Rectal smooth muscle tissue (tissue), 1 donor: ENCODE data around the gene AQP7.
"Not testable (repeated sequence)": the region's sequence is repeated elsewhere in the genome, so short reads cannot be mapped to it uniquely, and the experiment has no call there.

Experiments used
- H3K27ac ChIP-seq: one replicate; pipeline ENCODE4 v1.7.0; 2013; ENCODE audit warnings: low read depth, low read length, inconsistent platforms
- H3K27me3 ChIP-seq: one replicate; pipeline ENCODE4 v1.7.0; 2013; ENCODE audit warnings: low read length; ENCODE audit not compliant: control insufficient read depth, insufficient read depth
- H3K36me3 ChIP-seq: one replicate; pipeline ENCODE4 v1.7.0; 2013; ENCODE audit warnings: low read length; ENCODE audit not compliant: control insufficient read depth, insufficient read depth
- H3K4me1 ChIP-seq: one replicate; pipeline ENCODE4 v1.7.0; 2013; ENCODE audit warnings: low read length; ENCODE audit not compliant: control insufficient read depth, insufficient read depth
- H3K4me3 ChIP-seq: one replicate; pipeline ENCODE4 v1.7.0; 2013; ENCODE audit warnings: low read length
- H3K9ac ChIP-seq: one replicate; pipeline ENCODE4 v1.7.0; 2013; ENCODE audit warnings: low read length

Gene AQP7

GRCh38 chr9:33403941-33404787 lies 1.8 kb upstream of the AQP7 start:
- H3K27ac ChIP-seq = no peak overlapping the region
- H3K4me3 ChIP-seq = no peak overlapping the region
- no peak overlapping the region for H3K9ac ChIP-seq
- H3K27me3 ChIP-seq = no peaks in the 10 kb centered on the region
- no peaks in the 10 kb centered on the region for H3K36me3 ChIP-seq
- no peaks in the 10 kb centered on the region for H3K4me1 ChIP-seq

- H3K4me3 ChIP-seq, H3K27me3 ChIP-seq, H3K9ac ChIP-seq, H3K4me1 ChIP-seq, H3K36me3 ChIP-seq, H3K27ac ChIP-seq: not testable (repeated sequence)
Measured at GRCh38 chr9:33401809-33402208, 559 bp downstream of the AQP7 start.

- not testable (repeated sequence) for H3K27ac ChIP-seq, H3K36me3 ChIP-seq, H3K9ac ChIP-seq
Measured at GRCh38 chr9:33399047-33399446, 3.3 kb downstream of the AQP7 start.

DNA sequence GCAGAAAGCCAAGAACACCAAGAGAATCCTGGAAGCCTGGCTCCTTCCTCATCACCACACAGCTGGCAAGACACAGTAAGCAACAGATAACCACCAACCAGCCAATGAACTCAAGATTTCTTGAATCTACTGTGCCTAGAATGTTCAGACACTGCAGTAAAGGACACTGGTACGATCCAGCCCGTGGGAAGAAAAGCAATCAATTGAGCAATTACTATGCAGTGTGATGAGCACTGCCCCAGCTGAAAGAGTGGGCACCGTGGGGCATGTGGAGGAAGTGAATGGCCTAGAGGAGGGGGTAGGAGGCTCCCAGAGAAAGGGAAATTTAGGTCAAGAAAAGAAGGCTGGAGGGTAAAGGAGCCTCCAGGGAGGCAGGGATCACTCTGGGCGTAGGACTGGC lies 4.6 kb downstream of the AQP7 start:
- not testable (repeated sequence) for H3K36me3 ChIP-seq, H3K27me3 ChIP-seq, H3K4me1 ChIP-seq, H3K9ac ChIP-seq, H3K27ac ChIP-seq, H3K4me3 ChIP-seq

More at GRCh38 chr9:33399047-33399446, 3.3 kb downstream of the AQP7 start:
- H3K27me3 ChIP-seq, H3K4me1 ChIP-seq, H3K4me3 ChIP-seq: not testable (repeated sequence)

- H3K36me3 ChIP-seq, H3K4me1 ChIP-seq, H3K27me3 ChIP-seq, H3K4me3 ChIP-seq, H3K27ac ChIP-seq, H3K9ac ChIP-seq: not testable (repeated sequence)
Measured at GRCh38 chr9:33395159-33395879, 7.0 kb downstream of the AQP7 start.

GRCh38 chr9:33393986-33394385 lies 8.4 kb downstream of the AQP7 start:
- not testable (repeated sequence) for H3K27ac ChIP-seq, H3K4me3 ChIP-seq, H3K27me3 ChIP-seq, H3K4me1 ChIP-seq, H3K36me3 ChIP-seq, H3K9ac ChIP-seq

GRCh38 chr9:33393581-33393980 lies 8.8 kb downstream of the AQP7 start:
- Histone ChIP-seq H3K36me3 (no peaks in the 10 kb centered on the region), H3K27ac (no peak overlapping the region), H3K4me1 (peaks cover 2% of the 10 kb centered on the region), H3K27me3 (no peaks in the 10 kb centered on the region), H3K9ac (no peak overlapping the region), H3K4me3 (no peak overlapping the region)

DNA sequence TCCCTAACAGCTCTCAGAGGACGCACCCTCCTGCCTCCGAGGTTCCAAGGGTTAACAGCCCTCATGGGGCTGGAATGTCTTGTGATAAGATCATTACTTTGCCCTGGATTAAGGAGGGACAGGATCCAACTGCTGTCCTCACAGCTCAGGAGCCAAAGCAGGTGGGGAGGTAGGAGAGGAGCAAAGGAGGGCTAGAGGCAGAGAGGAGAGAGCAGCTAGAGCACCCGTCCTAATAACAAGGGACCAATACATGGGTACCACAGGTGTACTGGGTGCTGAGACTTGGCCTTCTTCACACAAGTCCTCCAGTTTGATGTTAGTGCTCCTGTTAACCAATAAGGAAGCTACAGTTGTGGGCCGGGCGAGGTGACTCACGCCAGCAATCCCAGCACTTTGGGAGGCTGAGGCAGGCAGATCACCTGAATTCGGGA lies 9.8 kb downstream of the AQP7 start:
- H3K4me3 ChIP-seq, H3K9ac ChIP-seq, H3K27ac ChIP-seq, H3K4me1 ChIP-seq, H3K36me3 ChIP-seq, H3K27me3 ChIP-seq: not testable (repeated sequence)

DNA sequence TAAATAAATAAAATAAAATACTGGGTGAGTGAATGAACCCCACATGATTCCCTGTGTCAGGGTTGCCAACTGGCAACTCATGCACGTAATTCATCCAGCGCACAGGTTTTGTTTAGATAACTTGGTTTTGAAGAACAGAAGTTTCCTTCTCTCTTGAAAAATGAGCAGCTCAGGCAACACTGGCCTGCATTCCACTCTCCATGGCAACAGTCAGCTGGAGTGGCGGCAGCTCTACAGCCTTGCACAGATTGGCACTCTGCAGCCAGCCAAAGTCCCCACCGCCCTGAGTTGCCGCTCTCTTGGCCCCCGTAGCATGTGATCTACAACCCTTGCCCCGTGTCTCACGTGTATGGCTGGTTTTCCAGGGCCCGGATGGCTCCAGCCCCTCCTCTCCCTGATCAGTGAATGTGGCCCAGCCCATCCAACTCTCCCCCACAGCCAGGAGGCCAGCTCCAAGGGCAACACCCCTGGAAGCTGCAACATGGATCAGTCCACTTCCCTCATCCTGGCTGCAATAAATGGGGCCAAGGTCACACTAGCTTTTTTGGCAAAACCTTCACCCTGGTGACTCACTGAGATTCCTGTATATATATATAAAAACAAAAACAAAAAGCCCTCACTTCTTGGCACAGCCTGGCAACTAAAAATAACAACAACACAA lies 11.1 kb downstream of the AQP7 start:
- not testable (repeated sequence) for H3K4me1 ChIP-seq, H3K4me3 ChIP-seq, H3K9ac ChIP-seq, H3K27me3 ChIP-seq, H3K36me3 ChIP-seq
- H3K27ac ChIP-seq = peak overlapping the region; percentile 68

DNA sequence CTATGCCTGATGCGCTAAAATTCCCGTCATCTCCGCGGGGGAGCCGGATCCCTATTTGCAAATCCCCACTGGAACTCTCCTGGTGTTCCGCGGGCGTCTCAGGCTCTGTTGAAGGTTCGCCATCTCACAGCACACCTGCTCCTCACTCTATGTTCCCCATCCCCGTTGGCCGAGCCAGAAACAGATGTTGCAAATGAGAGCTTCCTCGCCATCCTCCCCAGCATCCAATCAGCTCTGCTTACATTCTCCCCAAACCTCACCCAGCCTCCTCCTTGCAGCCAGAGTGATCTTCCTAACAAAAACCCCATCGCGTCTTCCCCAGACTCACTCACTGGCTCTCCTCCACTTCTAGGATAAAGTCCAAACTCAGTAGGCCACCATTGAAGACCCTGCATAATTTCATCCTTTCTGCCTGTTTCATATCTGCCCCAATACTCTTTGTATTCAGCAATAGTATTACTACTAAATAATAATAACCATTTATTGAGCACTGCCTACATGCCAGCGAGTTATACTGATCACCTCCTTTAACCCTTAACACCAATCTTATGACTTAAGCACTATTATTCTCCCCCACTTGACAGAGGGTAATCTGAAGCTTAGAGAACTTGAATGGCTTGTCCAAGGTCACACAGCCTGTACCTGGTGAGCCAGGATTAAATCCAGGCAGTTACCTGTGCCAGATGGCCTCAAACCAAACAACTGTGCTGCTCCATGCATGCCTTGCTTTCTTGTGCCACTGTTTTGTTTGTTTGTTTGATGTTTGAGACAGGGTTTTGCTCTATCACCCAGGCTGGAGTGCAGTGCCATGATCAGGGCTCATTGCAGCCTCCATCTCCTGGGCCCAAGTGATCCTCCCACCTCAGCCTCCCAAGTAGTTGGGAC lies 14.0 kb downstream of the AQP7 start:
- H3K4me1 ChIP-seq = peaks cover 2% of the 10 kb centered on the region
- H3K9ac ChIP-seq = no peak overlapping the region
- no peak overlapping the region for H3K27ac ChIP-seq
- no peaks in the 10 kb centered on the region for H3K36me3 ChIP-seq
- H3K4me3 ChIP-seq = no peak overlapping the region
- H3K27me3 ChIP-seq = no peaks in the 10 kb centered on the region

- not testable (repeated sequence) for H3K4me3 ChIP-seq, H3K27ac ChIP-seq, H3K36me3 ChIP-seq, H3K9ac ChIP-seq, H3K27me3 ChIP-seq, H3K4me1 ChIP-seq
Measured at GRCh38 chr9:33386998-33387397, 15.4 kb downstream of the AQP7 start.

DNA sequence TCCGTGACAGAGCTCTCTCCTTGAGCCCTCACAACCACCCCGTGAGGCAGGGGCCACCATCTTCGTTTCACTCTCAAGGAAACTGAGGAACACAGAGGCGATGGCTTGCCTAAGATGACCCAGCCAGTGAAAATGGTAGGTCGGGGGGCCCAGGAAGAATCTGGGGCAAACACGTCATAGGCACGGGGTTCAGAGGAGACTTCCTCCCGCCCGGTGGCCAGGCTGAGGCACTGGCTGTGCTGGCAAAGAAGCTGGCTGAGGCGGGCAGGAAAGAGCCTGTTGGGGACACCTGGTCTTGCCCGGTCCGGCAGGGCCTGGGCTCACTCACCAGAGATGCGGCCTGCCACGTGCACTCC lies 15.7 kb downstream of the AQP7 start:
- H3K4me3 ChIP-seq, H3K27me3 ChIP-seq, H3K27ac ChIP-seq, H3K9ac ChIP-seq, H3K4me1 ChIP-seq, H3K36me3 ChIP-seq: not testable (repeated sequence)
